HT1080 (cell line): ENCODE measurements around the gene GIPC3. TPM values are rescaled to one million over a fixed set of nuclear protein-coding genes. Genes with fewer than 3 reads are reported as not detected.
"Not testable (repeated sequence)": the region's sequence is repeated elsewhere in the genome, so short reads cannot be mapped to it uniquely, and the experiment has no call there.

Experiments used
- DNase-seq: peaks from one replicate; pipeline ENCODE4 v3.0.0-alpha.2; 2015; ENCODE audit warnings: low read depth
- total RNA-seq: library from RNA; depleted of rRNA; stranded (reverse); fragments of >200 nt; shearing (Covaris generic); gene quantifications from 2 replicates; pipeline ENCODE4 v1.2.3, GENCODE V29; 2014

The GIPC3 gene
- total RNA-seq, 1 experiment from 2014 or later, result 0.02 TPM

GRCh38 chr19:3550947-3551791 lies 34.1 kb upstream of the GIPC3 start:
- DNase-seq, result no peak

DNA sequence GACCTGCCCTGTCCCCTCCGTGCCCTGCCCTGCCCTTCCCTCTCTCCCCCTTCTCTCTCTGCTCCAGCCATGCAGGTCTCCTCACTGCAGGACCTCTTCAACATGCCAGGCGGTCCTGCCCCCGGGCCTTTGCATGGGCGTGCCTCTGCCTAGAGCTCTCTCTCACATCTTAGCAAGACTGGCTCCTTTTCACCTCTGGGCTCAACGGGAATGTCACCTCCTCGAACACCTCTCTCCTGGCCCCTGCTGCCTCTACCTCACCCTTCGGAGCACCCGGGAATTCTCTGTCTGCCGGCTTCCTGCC lies 33.5 kb upstream of the GIPC3 start:
- no peak for DNase-seq

DNA sequence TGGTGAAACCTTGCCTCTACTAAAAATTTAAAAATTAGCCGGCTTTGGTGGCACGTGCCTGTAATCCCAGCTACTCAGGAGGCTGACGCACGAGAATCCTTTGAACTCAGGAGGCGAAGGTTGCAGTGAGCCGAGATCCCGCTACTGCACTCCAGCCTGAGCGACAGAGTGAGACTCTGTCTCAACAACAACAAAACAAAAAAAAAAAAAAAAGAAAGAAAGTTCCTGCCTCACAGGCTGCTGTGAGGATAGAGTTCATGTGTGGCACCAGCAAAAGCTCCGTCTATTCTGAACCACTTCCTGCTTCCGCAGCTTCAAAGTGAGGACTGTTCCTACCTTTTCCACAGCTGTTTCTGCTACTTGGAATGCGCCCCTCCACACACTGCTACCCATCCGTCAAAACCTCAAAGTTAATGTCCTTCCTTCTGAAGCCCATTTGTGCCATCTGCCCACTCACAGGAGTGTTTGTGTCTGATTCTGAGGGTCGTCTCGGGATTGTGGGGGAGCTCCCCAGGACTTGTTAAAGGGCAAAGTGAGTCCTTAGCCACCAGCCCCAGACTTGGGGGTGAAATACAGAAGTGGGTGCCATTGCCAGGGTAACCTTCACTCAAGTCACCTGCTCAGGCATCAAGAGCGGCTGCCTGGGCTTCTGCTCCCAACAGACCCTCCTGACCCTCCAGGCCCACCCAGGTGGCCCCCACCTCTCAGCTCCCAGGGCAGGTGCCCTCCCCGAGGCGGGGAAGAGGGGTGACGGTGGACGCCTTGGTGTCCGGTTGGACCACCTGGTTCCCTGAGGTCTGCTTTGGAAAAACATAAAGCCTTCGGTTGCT lies 30.8 kb upstream of the GIPC3 start:
- no peak for DNase-seq

DNA sequence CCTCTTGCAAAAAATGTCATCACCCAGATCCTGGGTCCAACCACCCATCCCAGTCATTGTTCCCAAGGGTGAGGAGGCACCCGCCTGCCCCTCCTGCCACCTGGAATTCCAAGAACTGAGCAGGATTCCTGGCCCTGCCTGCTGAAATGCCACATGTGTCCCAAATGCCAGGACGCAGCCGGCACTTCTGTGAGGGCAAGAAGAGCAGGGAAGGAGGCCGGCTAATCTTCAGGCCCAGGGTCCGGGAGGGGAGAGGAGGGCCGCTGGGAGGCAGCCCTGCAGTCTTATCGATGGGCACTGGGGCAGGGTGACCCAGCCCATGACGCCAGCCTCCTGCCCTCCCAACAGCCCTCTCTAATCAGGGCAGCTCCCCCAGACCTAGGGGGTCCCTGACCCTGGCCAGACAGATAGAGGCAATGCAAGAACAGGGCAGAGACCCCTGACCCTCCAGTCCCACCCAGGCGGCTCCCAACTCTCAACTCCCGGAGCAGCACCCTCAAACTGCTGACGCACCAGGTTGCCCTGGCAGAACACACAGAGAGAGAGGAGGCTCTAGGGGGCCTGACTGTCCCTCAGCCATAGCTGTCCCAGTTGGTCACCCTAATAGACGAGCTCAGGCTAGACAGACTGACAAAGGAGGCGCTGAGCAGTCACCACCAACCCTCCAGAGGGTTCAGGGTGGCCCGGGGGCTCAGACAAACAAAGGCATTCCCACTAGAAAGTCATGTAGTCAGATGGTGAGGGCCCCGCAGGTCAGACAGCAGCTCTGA lies 29.4 kb upstream of the GIPC3 start:
- no peak for DNase-seq

GRCh38 chr19:3556423-3556977 lies 28.8 kb upstream of the GIPC3 start:
- DNase-seq, result no peak

DNA sequence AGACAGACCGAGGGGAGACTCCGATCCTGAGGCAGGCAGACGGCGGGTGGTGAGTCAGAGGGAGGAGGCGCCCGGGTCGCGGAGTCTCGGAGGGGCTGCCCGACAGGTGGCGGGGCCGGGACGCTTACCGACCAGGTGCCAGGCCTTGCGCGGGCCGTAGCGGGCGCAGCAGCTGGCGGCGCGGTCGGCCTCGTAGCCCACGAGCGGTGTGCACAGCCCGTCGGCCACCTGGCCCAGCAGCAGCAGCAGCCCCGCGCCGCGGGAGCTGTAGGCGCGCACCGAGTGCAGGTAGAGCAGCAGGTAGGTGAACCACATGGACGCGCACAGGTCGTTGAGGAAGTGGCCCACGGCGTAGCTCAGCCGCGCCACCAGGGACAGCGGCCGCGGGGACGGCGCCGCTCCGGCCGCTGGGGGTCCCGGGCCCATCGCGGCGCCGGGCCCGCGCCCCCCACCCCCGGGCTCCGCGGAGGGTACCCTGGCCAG lies 28.3 kb upstream of the GIPC3 start:
- DNase-seq, result peak; percentile 50

GRCh38 chr19:3557461-3558248 lies 27.6 kb upstream of the GIPC3 start, which contains the start of gene MFSD12:
TSS of gene MFSD12 (minus strand) at chr19:3557586. CDS start at chr19:3557403, 183 bp downstream.
- DNase-seq, result peak; percentile 90

DNA sequence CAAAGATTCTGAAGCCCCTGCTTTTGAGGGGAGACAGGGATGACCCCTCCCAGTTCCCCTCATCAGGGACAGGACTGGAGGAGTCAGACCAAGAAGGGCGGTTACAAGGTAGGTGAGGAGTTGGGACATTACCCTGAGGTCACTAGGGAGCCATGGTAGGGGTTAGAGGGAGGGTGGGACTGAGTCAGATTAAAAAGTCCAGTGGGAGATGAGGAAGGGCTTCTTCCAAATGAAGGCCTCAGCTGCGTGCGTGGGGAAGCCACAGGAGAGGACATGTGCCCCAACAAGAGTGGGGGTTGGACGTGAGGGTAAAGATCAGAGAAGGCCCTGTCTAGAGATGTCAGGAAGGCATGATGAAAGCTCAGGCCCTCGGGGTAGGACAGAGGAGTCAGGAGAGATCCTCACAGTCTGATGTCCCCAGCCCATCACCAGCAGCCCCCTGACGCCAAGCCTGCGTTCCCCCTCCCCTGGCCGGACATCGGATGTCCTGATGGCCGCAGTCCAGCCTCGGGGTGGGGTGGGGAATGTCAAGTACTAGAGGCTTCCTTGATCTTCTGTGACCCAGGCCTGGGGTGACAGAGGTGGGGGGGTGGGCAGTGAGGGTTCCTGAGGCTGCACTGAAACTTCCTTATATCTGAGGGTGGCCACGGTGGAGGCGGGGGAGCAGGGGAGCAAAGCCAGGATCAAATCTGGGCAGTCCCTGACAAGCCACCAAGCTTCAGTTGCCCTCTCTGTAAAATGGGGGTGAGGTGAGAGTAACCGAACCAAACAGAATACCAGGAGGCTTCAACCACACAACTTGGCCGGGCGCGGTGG lies 21.4 kb upstream of the GIPC3 start:
- DNase-seq, result no peak

- DNase-seq, result peak; percentile 92
Measured at GRCh38 chr19:3565139-3565538, 20.1 kb upstream of the GIPC3 start.

GRCh38 chr19:3570042-3570441 lies 15.2 kb upstream of the GIPC3 start:
- not testable (repeated sequence) for DNase-seq

DNA sequence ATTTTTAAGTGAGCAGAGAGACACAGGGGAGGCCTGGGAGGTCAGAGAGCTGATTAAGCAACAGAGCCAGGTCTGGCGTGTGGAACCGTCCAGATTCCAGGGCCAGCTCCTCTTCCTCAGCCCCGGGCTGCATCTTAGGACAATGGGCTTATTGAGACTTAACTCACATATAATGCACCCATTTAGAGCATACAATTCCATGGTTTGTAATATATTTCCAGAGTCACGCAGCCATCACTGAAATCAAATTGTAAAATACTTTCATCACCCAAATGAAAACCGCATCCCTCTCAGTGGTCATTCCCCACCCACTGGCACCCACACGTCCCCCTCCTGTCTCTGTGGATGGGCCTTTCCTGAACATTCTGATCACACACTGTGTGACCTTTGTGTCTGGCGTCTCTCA lies 14.7 kb upstream of the GIPC3 start:
- DNase-seq, result no peak

DNA sequence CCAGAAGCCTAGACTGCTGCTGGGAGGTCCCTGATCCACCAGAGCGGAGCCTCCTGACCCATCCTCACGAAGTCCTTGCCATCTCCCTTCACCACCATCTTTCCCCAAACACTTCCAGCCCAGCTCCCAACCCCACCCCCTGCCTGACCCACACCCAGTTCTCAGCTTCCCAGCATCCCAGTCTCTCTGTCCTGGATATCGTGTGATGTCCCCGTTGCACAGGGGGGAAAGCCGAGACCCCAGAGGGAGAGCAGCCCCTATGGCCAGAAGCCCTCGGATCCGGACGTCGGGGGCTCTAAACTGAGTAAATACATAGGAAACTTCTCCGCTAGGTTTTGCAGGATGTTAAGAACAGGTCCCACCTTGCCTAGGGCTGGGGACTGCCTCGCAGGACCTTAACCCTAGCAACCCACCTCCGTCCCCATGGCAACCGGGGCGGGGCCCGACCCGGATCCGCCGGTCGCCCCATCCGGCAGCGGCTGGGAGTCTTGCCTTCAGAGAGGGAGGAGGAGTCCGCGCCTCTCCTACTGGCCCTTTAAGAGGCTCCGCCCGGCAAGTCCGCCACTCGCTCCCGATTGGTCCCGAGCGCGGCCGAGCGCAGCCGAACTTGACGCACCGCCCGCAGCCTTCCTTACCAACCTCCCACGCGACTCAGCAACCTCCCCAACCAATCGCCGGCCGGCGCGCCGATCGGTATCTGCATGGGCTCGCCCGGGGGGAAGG lies 13.0 kb upstream of the GIPC3 start:
- peak; percentile 100 for DNase-seq

- DNase-seq, result no peak
Measured at GRCh38 chr19:3572855-3573161, 12.5 kb upstream of the GIPC3 start, which contains the start of gene HMG20B. TSS of gene HMG20B (plus strand) at chr19:3572944. CDS start at chr19:3573310, 366 bp downstream.

DNA sequence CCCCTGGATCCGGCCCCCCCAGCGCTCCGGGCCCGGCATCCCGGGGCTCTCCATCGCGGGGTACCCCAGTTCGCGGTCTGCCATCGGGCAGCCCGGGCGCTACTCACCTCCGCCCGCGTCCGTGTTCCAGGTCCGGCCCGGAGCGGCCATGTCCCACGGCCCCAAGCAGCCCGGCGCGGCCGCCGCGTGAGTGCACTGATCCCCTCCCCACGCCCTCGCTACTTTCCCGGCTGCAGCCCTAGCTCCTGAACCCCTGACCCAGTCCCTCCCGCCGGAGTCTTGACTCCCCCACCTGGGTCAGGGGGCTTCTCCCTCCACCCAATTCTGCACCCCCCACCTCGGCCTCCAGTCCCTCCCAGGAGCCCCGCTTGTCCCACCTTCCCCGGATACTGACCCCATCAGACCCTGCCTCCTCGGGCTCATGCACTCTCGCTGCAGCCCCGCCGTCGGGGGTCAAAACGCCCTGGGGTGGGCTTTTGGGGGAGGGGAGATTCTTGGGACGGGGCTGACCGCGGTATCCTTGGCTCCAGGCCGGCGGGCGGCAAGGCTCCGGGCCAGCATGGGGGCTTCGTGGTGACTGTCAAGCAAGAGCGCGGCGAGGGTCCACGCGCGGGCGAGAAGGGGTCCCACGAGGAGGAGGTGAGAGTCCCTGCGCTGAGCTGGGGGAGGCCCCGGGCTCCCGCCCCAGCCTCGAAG lies 12.0 kb upstream of the GIPC3 start:
- no peak for DNase-seq

DNA sequence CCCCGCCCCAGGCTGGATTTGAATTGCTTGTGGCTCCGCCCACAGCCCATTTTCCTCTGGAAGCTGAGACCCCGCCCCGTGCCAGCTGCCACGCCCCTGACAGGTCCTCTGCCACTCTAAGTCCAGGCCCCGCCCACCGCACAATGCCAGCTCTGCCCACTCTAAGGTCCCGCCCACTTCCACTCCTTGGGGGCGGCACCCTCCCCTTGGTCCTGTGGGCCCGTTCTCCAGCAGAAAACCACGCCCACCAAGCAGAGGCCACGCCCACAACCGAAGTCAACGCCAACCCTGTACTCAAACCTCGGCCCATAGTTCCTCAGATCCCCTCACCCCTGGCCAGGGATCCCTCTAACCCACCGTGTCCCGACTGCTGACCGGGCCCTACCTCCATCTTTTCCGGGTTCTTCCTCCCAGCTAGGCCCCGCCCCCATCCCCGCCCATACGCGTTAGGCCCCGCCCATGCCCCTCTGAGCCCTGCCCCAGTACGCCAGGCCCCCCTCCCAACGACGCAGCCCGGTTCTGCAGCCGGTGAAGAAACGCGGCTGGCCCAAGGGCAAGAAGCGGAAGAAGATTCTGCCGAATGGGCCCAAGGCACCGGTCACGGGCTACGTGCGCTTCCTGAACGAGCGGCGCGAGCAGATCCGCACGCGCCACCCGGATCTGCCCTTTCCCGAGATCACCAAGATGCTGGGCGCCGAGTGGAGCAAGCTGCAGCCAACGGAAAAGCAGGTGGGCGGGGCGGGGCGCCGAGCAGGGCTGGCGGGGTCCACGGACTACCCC lies 11.2 kb upstream of the GIPC3 start:
- peak; percentile 91 for DNase-seq

DNA sequence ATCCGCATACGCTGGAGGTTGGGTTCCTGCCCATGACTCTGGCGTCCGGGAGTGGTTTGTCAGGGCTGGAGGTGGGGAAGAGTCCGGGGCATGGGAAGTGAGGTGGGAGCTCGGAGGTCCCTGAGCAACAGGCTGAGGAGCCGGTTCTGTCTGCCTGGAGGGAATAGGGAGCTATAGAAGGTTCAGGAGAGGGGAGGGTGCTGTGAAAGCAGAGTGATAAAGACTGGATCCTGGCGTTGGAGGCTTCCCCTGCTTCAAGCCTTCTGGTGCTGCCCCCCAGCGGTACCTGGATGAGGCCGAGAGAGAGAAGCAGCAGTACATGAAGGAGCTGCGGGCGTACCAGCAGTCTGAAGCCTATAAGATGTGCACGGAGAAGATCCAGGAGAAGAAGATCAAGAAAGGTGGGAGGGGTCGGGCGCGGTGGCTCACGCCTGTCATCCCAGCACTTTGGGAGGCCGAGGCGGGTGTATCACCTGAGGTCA lies 10.0 kb upstream of the GIPC3 start:
- peak; percentile 65 for DNase-seq

DNA sequence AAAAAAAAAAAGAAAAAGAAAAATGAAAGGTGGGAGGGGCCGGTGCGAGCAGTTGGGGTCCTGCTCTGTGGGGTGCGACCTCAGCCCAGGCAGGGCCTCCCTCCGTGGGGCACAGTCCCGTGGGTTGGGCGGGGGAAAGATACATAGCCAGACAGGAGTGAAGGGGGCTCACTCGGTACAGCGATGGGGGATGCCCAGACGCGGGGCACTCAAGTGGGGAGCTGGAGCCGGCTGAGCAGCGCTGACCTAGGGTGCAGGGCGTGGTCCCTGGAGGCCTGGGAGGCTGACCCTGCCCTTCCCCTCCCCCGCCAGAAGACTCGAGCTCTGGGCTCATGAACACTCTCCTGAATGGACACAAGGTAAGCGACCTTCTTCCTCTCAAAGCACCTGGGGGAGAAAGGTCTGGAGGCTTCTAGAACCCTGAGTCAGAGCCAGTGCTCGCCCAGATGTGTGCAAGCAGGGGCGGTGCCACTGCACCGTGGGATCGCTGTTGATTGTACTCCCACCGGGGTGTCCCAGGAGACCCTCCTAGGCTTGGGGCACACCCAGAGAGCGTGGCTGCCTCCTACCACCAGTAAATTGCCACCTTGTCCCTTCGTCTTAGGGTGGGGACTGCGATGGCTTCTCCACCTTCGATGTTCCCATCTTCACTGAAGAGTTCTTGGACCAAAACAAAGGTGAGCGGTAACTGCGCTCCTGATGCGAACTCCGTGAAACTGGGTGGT lies 9.2 kb upstream of the GIPC3 start:
- no peak for DNase-seq
